ENCODE data around the gene SLC35E3.

SLC35E3 gene

GRCh38 chr12:68793436-68793835, 47.5 kb downstream of the SLC35E3 start:
- H3K36me3 ChIP-seq: no peaks in the 10 kb centered on the region
- DNase-seq: no peak
- H3K4me3 ChIP-seq: no peak overlapping the region
- TF ChIP-seq, protein P1, sequence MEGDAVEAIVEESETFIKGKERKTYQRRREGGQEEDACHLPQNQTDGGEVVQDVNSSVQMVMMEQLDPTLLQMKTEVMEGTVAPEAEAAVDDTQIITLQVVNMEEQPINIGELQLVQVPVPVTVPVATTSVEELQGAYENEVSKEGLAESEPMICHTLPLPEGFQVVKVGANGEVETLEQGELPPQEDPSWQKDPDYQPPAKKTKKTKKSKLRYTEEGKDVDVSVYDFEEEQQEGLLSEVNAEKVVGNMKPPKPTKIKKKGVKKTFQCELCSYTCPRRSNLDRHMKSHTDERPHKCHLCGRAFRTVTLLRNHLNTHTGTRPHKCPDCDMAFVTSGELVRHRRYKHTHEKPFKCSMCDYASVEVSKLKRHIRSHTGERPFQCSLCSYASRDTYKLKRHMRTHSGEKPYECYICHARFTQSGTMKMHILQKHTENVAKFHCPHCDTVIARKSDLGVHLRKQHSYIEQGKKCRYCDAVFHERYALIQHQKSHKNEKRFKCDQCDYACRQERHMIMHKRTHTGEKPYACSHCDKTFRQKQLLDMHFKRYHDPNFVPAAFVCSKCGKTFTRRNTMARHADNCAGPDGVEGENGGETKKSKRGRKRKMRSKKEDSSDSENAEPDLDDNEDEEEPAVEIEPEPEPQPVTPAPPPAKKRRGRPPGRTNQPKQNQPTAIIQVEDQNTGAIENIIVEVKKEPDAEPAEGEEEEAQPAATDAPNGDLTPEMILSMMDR (IDR thresholded peaks at IDR 0.05): no peak
- H3K27ac ChIP-seq: no peak overlapping the region
- no peaks in the 10 kb centered on the region for H3K9me3 ChIP-seq
- H3K4me1 ChIP-seq: peaks cover 0 to 1% (median 0%) of the 10 kb centered on the region in 4 donors
- intact Hi-C loops (cut with DNase I; ENCODE audit: low total_unique reads): no loop called here
- H3K27me3 ChIP-seq: no peaks in the 10 kb centered on the region

- Histone ChIP-seq H3K36me3 (no peaks in the 10 kb centered on the region), H3K27ac (no peak overlapping the region), H3K27me3 (no peaks in the 10 kb centered on the region), H3K9me3 (no peaks in the 10 kb centered on the region), H3K4me3 (no peak overlapping the region), H3K4me1 (no peaks in the 10 kb centered on the region)
- intact Hi-C loops (cut with DNase I; ENCODE audit: low total_unique reads): no loop called here
- TF ChIP-seq, protein P1 (IDR thresholded peaks at IDR 0.05): no peak
- DNase-seq: no peak
These were observed 48.1 kb downstream of the SLC35E3 start for GRCh38 chr12:68793975-68794652.

DNA sequence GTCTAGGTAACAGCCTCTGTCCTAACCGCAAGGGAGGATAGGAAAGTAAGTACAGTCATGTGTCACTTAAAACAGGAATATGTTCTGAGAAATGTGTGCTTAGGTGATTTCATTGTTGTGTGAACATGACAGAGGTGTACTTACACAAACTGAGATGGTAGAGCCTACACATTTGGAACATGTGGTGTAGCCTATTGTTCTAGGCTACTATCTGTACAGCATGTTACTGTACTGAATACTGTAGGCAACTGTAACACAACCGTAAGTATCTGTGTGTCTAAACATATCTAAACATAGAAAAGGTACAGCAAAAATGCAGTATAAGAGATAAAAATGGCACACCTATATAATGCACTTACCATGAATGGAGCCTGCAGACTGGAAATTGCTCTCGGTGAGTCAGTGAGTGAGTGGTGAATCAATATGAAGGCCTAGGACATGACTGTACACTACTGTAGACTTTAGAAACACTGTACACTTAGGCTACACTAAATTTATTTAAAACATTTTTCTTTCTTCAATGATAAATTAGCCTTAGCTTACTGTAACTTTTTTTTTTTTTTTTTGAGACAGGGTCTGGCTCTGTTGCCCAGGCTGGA, 48.8 kb downstream of the SLC35E3 start:
- no peak for DNase-seq
- Histone ChIP-seq H3K36me3 (no peaks in the 10 kb centered on the region), H3K9me3 (no peaks in the 10 kb centered on the region), H3K4me3 (no peak overlapping the region), H3K27me3 (no peaks in the 10 kb centered on the region), H3K27ac (no peak overlapping the region), H3K4me1 (no peaks in the 10 kb centered on the region)
- intact Hi-C loops (cut with DNase I; ENCODE audit: low total_unique reads): no loop called here
- TF ChIP-seq, protein P1 (IDR thresholded peaks at IDR 0.05): no peak

- Histone ChIP-seq H3K27me3 (no peaks in the 10 kb centered on the region), H3K36me3 (no peaks in the 10 kb centered on the region), H3K9me3 (no peaks in the 10 kb centered on the region), H3K27ac (no peak overlapping the region), H3K4me3 (no peak overlapping the region), H3K4me1 (no peaks in the 10 kb centered on the region)
- no peak for DNase-seq
- TF ChIP-seq, protein P1 (IDR thresholded peaks at IDR 0.05): no peak
- intact Hi-C loops (cut with DNase I; ENCODE audit: low total_unique reads): no loop called here
These were observed 50.4 kb downstream of the SLC35E3 start for GRCh38 chr12:68796399-68796798.

- Histone ChIP-seq H3K4me3 (no peak overlapping the region), H3K27me3 (no peaks in the 10 kb centered on the region), H3K9me3 (no peaks in the 10 kb centered on the region), H3K36me3 (no peaks in the 10 kb centered on the region), H3K27ac (no peak overlapping the region), H3K4me1 (no peaks in the 10 kb centered on the region)
- intact Hi-C loops (cut with DNase I; ENCODE audit: low total_unique reads): no loop called here
- no peak for DNase-seq
- TF ChIP-seq, protein P1 (IDR thresholded peaks at IDR 0.05): no peak
These were observed 52.9 kb downstream of the SLC35E3 start for GRCh38 chr12:68798882-68799234.

All from tibial artery (tissue), 4 donors.